ENCODE results near the gene ABTB2. TPM values are rescaled to one million over a fixed set of nuclear protein-coding genes. Genes with fewer than 3 reads are reported as not detected.

ABTB2 gene
- total and polyA plus RNA-seq, 2 experiments from 2014 or later: 12.4 to 14.3 TPM

- Histone ChIP-seq H2AFZ (no peak overlapping the region), H4K20me1 (ENCODE audit: insufficient read depth, poor library complexity, severe bottlenecking) (no peaks in the 10 kb centered on the region), H3K27me3 (no peaks in the 10 kb centered on the region), H3K4me1 (ENCODE audit: insufficient read depth) (peaks cover 30% of the 10 kb centered on the region), H3K4me2 (no peak overlapping the region), H3K4me3 (no peak overlapping the region), H3K9me2 (replicated peaks; ENCODE audit: insufficient read depth) (no peaks in the 10 kb centered on the region), H3K27ac (no peak overlapping the region), H3K79me2 (peaks cover 9% of the 10 kb centered on the region), H3K9me3 (ENCODE audit: low read depth) (no peaks in the 10 kb centered on the region), H3K36me3 (replicated peaks; ENCODE audit: insufficient read depth, low read depth) (no peaks in the 10 kb centered on the region)
- 73% methylated on average over 8 of the region's 8 CpGs for WGBS (ENCODE audit: low lambda C conversion rate, missing lambda C conversion rate)
- TF ChIP-seq CTCF (IDR thresholded peaks at IDR 0.05; ENCODE audit: poor library complexity): no peak
- no peak for TF ChIP-seq EZH2phosphoT487 (IDR thresholded peaks at IDR 0.05; ENCODE audit: low read depth, severe bottlenecking, unreplicated experiment)
- TF ChIP-seq EZH2 (IDR thresholded peaks at IDR 0.05; ENCODE audit: borderline replicate concordance): no peak
- no peak for DNase-seq (ENCODE audit: low spot score)
Measured at GRCh38 chr11:34240150-34240494, 117.7 kb downstream of the ABTB2 start.

GRCh38 chr11:34239465-34240149 lies 118.2 kb downstream of the ABTB2 start:
- no peak overlapping the region for H3K27ac ChIP-seq
- H3K9me3 ChIP-seq (ENCODE audit: low read depth): no peaks in the 10 kb centered on the region
- H2AFZ ChIP-seq: no peak overlapping the region
- H3K9me2 ChIP-seq (replicated peaks; ENCODE audit: insufficient read depth): no peaks in the 10 kb centered on the region
- H3K27me3 ChIP-seq: no peaks in the 10 kb centered on the region
- 72% methylated on average over 5 of the region's 5 CpGs for WGBS (ENCODE audit: low lambda C conversion rate, missing lambda C conversion rate)
- no peak for TF ChIP-seq EZH2phosphoT487 (IDR thresholded peaks at IDR 0.05; ENCODE audit: low read depth, severe bottlenecking, unreplicated experiment)
- TF ChIP-seq EZH2 (IDR thresholded peaks at IDR 0.05; ENCODE audit: borderline replicate concordance): no peak
- no peak for TF ChIP-seq CTCF (IDR thresholded peaks at IDR 0.05; ENCODE audit: poor library complexity)
- H4K20me1 ChIP-seq (ENCODE audit: insufficient read depth, poor library complexity, severe bottlenecking): no peaks in the 10 kb centered on the region
- H3K4me3 ChIP-seq: no peak overlapping the region
- no peak for DNase-seq (ENCODE audit: low spot score)
- no peaks in the 10 kb centered on the region for H3K36me3 ChIP-seq (replicated peaks; ENCODE audit: insufficient read depth, low read depth)
- peaks cover 10% of the 10 kb centered on the region for H3K79me2 ChIP-seq
- H3K4me2 ChIP-seq: no peak overlapping the region
- H3K4me1 ChIP-seq (ENCODE audit: insufficient read depth): peaks cover 26% of the 10 kb centered on the region

GRCh38 chr11:34238966-34239365 lies 118.8 kb downstream of the ABTB2 start:
- H3K27ac ChIP-seq: no peak overlapping the region
- WGBS (ENCODE audit: low lambda C conversion rate, missing lambda C conversion rate): 64% methylated on average over 6 of the region's 6 CpGs

More at GRCh38 chr11:34238966-34239365, 118.8 kb downstream of the ABTB2 start:
- H3K4me2 ChIP-seq: no peak overlapping the region
- DNase-seq (ENCODE audit: low spot score): no peak
- H2AFZ ChIP-seq: no peak overlapping the region
- H4K20me1 ChIP-seq (ENCODE audit: insufficient read depth, poor library complexity, severe bottlenecking): no peaks in the 10 kb centered on the region
- no peaks in the 10 kb centered on the region for H3K9me3 ChIP-seq (ENCODE audit: low read depth)
- H3K4me1 ChIP-seq (ENCODE audit: insufficient read depth): peaks cover 26% of the 10 kb centered on the region
- H3K27me3 ChIP-seq: no peaks in the 10 kb centered on the region
- TF ChIP-seq EZH2 (IDR thresholded peaks at IDR 0.05; ENCODE audit: borderline replicate concordance): no peak
- TF ChIP-seq EZH2phosphoT487 (IDR thresholded peaks at IDR 0.05; ENCODE audit: low read depth, severe bottlenecking, unreplicated experiment): no peak
- TF ChIP-seq CTCF (IDR thresholded peaks at IDR 0.05; ENCODE audit: poor library complexity): no peak
- no peaks in the 10 kb centered on the region for H3K36me3 ChIP-seq (replicated peaks; ENCODE audit: insufficient read depth, low read depth)
- no peaks in the 10 kb centered on the region for H3K9me2 ChIP-seq (replicated peaks; ENCODE audit: insufficient read depth)
- no peak overlapping the region for H3K4me3 ChIP-seq
- H3K79me2 ChIP-seq: peaks cover 11% of the 10 kb centered on the region
